Peyer's patch (tissue), 4 donors: ENCODE results near the gene UBE2G2.

ENCODE experiments used
- CTCF ChIP-seq, 6 experiments: fragments of 450-650 bp in 4 of 6; fragments of 200-600 bp in 2 of 6; sonication (generic) in 1 of 6; IDR thresholded peaks; one replicate each; pipeline ENCODE4 v1.5.1; 2017 to 2019; ENCODE audit warnings: antibody characterized with exemption in 6 of 6, mild to moderate bottlenecking in 3 of 6, moderate library complexity in 1 of 6
- POLR2A ChIP-seq, 2 donors: fragments of 450-650 bp; IDR thresholded peaks; one replicate each; pipeline ENCODE4 v1.5.1; 2017; ENCODE audit warnings: antibody characterized with exemption in 2 of 2, mild to moderate bottlenecking in 2 of 2, moderate library complexity in 2 of 2

- TF ChIP-seq CTCF (IDR thresholded peaks at IDR 0.05) (no peak), POLR2A (IDR thresholded peaks at IDR 0.05) (no peak)
These were observed 12.9 kb upstream of the UBE2G2 start for GRCh38 chr21:44814498-44815023.
